ENCODE results near the gene DDX23.

GRCh38 chr12:48786591-48787544, 65.1 kb downstream of the DDX23 start:
- TF ChIP-seq EZH2 (IDR thresholded peaks at IDR 0.05; ENCODE audit: low read length) (no peak), CTCF (optimal IDR thresholded peaks at IDR 0.05 in 1 of 3, IDR thresholded peaks at IDR 0.05 in 1 of 3, conservative IDR thresholded peaks at IDR 0.05 in 1 of 3; ENCODE audit: extremely low read depth in 1 of 3, insufficient read depth in 2 of 3, low read length in 3 of 3) (no peak)
